HepG2 (cell line): ENCODE measurements around the gene PPP4C. TPM values are rescaled to one million over a fixed set of nuclear protein-coding genes. Genes with fewer than 3 reads are reported as not detected.

Experiments
- ARID2 ChIP-seq: sonication (generic); formaldehyde crosslinking; IDR thresholded peaks from 2 replicates; pipeline ENCODE4 v1.8.1; 2022; ENCODE audit warnings: mild to moderate bottlenecking, missing genetic modification reagents, borderline replicate concordance
- DMAP1 ChIP-seq: IDR thresholded peaks from 2 replicates; pipeline ENCODE4 v1.6.1; 2016
- HDAC2 ChIP-seq: sonication (generic); formaldehyde crosslinking; IDR thresholded peaks from 2 replicates; pipeline ENCODE4 v1.4.0; 2020; ENCODE audit warnings: missing genetic modification reagents
- HMG20A ChIP-seq: IDR thresholded peaks from 2 replicates; pipeline ENCODE4 v1.6.1; 2016; ENCODE audit warnings: borderline replicate concordance
- IRX3 ChIP-seq: sonication (generic); formaldehyde crosslinking; IDR thresholded peaks from 2 replicates; pipeline ENCODE4 v1.8.1; 2023; ENCODE audit warnings: mild to moderate bottlenecking, low read depth, missing genetic modification reagents, borderline replicate concordance
- PAWR ChIP-seq: sonication (generic); formaldehyde crosslinking; IDR thresholded peaks from 2 replicates; pipeline ENCODE4 v1.4.0; 2020; ENCODE audit warnings: missing genetic modification reagents, mild to moderate bottlenecking, borderline replicate concordance
- POLR2AphosphoS5 ChIP-seq: IDR thresholded peaks from 2 replicates; pipeline ENCODE4 v1.6.1; 2012; ENCODE audit warnings: low read depth, low read length
- REPIN1 ChIP-seq: sonication (generic); formaldehyde crosslinking; IDR thresholded peaks from 2 replicates; pipeline ENCODE4 v1.8.0; 2022; ENCODE audit warnings: missing genetic modification reagents, low read depth, mild to moderate bottlenecking, borderline replicate concordance
- RFXAP ChIP-seq: sonication (generic); formaldehyde crosslinking; IDR thresholded peaks from 2 replicates; pipeline ENCODE4 v1.4.0; 2020; ENCODE audit warnings: missing genetic modification reagents, borderline replicate concordance
- SP4 ChIP-seq: sonication (generic); formaldehyde crosslinking; IDR thresholded peaks from 2 replicates; pipeline ENCODE4 v1.8.1; 2023; ENCODE audit warnings: mild to moderate bottlenecking, missing genetic modification reagents
- ZFP36L1 ChIP-seq: sonication (generic); formaldehyde crosslinking; IDR thresholded peaks from 2 replicates; pipeline ENCODE4 v1.8.0; 2022; ENCODE audit warnings: mild to moderate bottlenecking, missing genetic modification reagents, moderate library complexity
- ZNF816 ChIP-seq: sonication (generic); formaldehyde crosslinking; IDR thresholded peaks from 2 replicates; pipeline ENCODE4 v1.8.0; 2022; ENCODE audit warnings: missing genetic modification reagents, mild to moderate bottlenecking, borderline replicate concordance
- polyA plus RNA-seq, 8 experiments: library from polyadenylated mRNA; depleted of rRNA in 3 of 8; stranded (reverse) in 7 of 8; unstranded in 1 of 8; fragments of >200 nt; fragmentation: Illumina TruSeq in 4 of 8; extraction: Trizol in 4 of 8; gene quantifications; 2 replicates each; pipeline versions ENCODE4 v1.2.1 to v1.2.3, GENCODE V29; 2011 to 2016; ENCODE audit warnings: low read depth in 4 of 8, missing spikeins in 1 of 8, mixed read lengths in 1 of 8; ENCODE audit not compliant: insufficient read depth in 1 of 8
- total RNA-seq, 5 experiments: library from RNA; depleted of rRNA; stranded (reverse); fragments of >200 nt; fragmentation: Illumina TruSeq; extraction: Trizol; gene quantifications; 2 replicates each; pipeline ENCODE4 v1.2.3, GENCODE V29; 2016; ENCODE audit warnings: low read depth in 1 of 5
- TF ChIP-seq, protein P1 (sequence below), 2 experiments: sonication (generic) in 1 of 2; formaldehyde crosslinking in 1 of 2; IDR thresholded peaks; 2 replicates each; pipeline versions ENCODE4 v1.5.1 to v1.6.1; 2011 to 2020; ENCODE audit warnings: borderline replicate concordance in 1 of 2, low read depth in 1 of 2, low read length in 1 of 2, mild to moderate bottlenecking in 1 of 2, missing genetic modification reagents in 1 of 2, moderate library complexity in 1 of 2
- TF ChIP-seq, protein P2 (sequence below): sonication (generic); formaldehyde crosslinking; IDR thresholded peaks from 2 replicates; pipeline ENCODE4 v1.4.0; 2020; ENCODE audit warnings: mild to moderate bottlenecking, missing genetic modification reagents
- TF ChIP-seq, protein P3 (sequence below): sonication (generic); formaldehyde crosslinking; IDR thresholded peaks from 2 replicates; pipeline ENCODE4 v1.4.0; 2020; ENCODE audit warnings: mild to moderate bottlenecking, missing genetic modification reagents
- TF ChIP-seq, protein P4 (sequence below): sonication (generic); formaldehyde crosslinking; conservative IDR thresholded peaks from 2 replicates; pipeline ENCODE4 v1.4.0; 2020; ENCODE audit warnings: missing genetic modification reagents
- TF ChIP-seq, protein P5 (sequence below): sonication (generic); formaldehyde crosslinking; IDR thresholded peaks from 2 replicates; pipeline ENCODE4 v1.5.1; 2020; ENCODE audit warnings: mild to moderate bottlenecking, missing genetic modification reagents, moderate library complexity

The PPP4C gene
- total and polyA plus RNA-seq, 2 of the 13 experiments (the other 11 are each of a cell fraction or from before 2014, with no cell fraction given): 176 to 220 TPM

DNA sequence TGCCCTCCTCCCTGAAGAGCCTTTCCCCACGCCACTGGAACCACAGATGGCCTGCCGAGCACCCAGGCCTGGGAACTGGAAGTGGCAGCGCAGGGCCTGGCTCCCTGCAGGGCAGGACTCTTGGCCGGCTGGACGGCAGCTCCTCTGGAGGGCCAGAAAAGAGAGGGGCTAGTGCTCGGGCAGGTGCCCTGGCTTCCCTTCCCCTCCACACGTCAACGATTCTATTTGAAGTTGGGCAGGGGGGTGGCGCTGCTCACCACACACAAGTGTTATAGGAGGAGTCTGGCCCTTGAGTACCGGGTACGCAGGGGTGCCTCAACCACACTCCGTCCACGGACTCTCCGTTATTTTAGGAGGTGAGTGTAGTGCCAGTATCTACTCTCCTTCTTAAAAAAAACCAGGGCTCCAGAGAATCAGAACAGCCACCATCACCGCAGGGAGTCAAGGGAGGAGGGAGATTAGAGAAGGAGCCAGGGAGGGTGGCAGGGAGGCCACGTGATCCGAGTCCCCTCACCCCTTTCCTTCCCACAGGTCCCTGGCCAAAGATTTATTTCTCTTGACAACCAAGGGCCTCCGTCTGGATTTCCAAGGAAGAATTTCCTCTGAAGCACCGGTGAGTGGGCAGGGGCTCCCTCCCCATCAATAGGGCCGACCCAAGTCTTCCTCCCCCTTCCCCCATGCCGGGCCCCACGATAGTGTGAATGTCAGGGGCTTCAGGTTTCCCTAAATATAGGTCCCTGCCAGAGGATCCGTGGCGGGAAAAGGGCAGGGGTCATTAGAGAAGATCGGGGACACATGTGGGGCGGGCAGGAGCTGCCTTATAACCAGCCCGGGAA is 11.7 kb upstream of the PPP4C start (continued):
- TF ChIP-seq, protein P1, sequence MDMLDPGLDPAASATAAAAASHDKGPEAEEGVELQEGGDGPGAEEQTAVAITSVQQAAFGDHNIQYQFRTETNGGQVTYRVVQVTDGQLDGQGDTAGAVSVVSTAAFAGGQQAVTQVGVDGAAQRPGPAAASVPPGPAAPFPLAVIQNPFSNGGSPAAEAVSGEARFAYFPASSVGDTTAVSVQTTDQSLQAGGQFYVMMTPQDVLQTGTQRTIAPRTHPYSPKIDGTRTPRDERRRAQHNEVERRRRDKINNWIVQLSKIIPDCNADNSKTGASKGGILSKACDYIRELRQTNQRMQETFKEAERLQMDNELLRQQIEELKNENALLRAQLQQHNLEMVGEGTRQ (IDR thresholded peaks at IDR 0.05; ENCODE audit: low read depth, low read length): peak; percentile 67
- TF ChIP-seq, protein P1 (CRISPR knock-in tag; IDR thresholded peaks at IDR 0.05; ENCODE audit: borderline replicate concordance): peak; percentile 87; the same call in 1 of the 2 replicates
- TF ChIP-seq SP4 (CRISPR knock-in tag): peak; percentile 73; the same call in 1 of the 2 replicates
- TF ChIP-seq POLR2AphosphoS5: peak; percentile 91
- peak; percentile 87 for TF ChIP-seq ARID2 (CRISPR knock-in tag)
- TF ChIP-seq ZFP36L1 (CRISPR knock-in tag): no peak
- TF ChIP-seq, protein P2, sequence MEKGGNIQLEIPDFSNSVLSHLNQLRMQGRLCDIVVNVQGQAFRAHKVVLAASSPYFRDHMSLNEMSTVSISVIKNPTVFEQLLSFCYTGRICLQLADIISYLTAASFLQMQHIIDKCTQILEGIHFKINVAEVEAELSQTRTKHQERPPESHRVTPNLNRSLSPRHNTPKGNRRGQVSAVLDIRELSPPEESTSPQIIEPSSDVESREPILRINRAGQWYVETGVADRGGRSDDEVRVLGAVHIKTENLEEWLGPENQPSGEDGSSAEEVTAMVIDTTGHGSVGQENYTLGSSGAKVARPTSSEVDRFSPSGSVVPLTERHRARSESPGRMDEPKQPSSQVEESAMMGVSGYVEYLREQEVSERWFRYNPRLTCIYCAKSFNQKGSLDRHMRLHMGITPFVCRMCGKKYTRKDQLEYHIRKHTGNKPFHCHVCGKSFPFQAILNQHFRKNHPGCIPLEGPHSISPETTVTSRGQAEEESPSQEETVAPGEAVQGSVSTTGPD (CRISPR knock-in tag): peak; percentile 79
- 0 out of 2 replicates have a peak, but pooled peaks have one; percentile 47 for TF ChIP-seq RFXAP (CRISPR knock-in tag)
- TF ChIP-seq DMAP1 (CRISPR knock-in tag): peak; percentile 83; the same call in 1 of the 2 replicates
- no peak for TF ChIP-seq ZNF816 (CRISPR knock-in tag)
- TF ChIP-seq HMG20A (CRISPR knock-in tag): no peak
- TF ChIP-seq, protein P3, sequence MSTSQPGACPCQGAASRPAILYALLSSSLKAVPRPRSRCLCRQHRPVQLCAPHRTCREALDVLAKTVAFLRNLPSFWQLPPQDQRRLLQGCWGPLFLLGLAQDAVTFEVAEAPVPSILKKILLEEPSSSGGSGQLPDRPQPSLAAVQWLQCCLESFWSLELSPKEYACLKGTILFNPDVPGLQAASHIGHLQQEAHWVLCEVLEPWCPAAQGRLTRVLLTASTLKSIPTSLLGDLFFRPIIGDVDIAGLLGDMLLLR: 0 out of 2 replicates have a peak, but pooled peaks have one; percentile 63
- TF ChIP-seq REPIN1 (CRISPR knock-in tag): peak; percentile 93
- TF ChIP-seq, protein P4, sequence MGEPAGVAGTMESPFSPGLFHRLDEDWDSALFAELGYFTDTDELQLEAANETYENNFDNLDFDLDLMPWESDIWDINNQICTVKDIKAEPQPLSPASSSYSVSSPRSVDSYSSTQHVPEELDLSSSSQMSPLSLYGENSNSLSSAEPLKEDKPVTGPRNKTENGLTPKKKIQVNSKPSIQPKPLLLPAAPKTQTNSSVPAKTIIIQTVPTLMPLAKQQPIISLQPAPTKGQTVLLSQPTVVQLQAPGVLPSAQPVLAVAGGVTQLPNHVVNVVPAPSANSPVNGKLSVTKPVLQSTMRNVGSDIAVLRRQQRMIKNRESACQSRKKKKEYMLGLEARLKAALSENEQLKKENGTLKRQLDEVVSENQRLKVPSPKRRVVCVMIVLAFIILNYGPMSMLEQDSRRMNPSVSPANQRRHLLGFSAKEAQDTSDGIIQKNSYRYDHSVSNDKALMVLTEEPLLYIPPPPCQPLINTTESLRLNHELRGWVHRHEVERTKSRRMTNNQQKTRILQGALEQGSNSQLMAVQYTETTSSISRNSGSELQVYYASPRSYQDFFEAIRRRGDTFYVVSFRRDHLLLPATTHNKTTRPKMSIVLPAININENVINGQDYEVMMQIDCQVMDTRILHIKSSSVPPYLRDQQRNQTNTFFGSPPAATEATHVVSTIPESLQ (CRISPR knock-in tag): no peak
- TF ChIP-seq, protein P5, sequence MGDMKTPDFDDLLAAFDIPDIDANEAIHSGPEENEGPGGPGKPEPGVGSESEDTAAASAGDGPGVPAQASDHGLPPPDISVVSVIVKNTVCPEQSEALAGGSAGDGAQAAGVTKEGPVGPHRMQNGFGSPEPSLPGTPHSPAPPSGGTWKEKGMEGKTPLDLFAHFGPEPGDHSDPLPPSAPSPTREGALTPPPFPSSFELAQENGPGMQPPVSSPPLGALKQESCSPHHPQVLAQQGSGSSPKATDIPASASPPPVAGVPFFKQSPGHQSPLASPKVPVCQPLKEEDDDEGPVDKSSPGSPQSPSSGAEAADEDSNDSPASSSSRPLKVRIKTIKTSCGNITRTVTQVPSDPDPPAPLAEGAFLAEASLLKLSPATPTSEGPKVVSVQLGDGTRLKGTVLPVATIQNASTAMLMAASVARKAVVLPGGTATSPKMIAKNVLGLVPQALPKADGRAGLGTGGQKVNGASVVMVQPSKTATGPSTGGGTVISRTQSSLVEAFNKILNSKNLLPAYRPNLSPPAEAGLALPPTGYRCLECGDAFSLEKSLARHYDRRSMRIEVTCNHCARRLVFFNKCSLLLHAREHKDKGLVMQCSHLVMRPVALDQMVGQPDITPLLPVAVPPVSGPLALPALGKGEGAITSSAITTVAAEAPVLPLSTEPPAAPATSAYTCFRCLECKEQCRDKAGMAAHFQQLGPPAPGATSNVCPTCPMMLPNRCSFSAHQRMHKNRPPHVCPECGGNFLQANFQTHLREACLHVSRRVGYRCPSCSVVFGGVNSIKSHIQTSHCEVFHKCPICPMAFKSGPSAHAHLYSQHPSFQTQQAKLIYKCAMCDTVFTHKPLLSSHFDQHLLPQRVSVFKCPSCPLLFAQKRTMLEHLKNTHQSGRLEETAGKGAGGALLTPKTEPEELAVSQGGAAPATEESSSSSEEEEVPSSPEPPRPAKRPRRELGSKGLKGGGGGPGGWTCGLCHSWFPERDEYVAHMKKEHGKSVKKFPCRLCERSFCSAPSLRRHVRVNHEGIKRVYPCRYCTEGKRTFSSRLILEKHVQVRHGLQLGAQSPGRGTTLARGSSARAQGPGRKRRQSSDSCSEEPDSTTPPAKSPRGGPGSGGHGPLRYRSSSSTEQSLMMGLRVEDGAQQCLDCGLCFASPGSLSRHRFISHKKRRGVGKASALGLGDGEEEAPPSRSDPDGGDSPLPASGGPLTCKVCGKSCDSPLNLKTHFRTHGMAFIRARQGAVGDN (CRISPR knock-in tag): peak; percentile 98
- TF ChIP-seq IRX3: no peak
- no peak; the same call in 1 of the 2 replicates for TF ChIP-seq HDAC2 (CRISPR knock-in tag)
- no peak; the same call in 1 of the 2 replicates for TF ChIP-seq PAWR (CRISPR knock-in tag)
